Activated CD8-positive, alpha-beta memory T cell treated with anti-CD3 and anti-CD28 coated beads, Interleukin-2, amount 10 ng/mL, durations not matched to agents 7 days and 5 days (primary cell): ENCODE results near the gene KCNJ11. TPM values are rescaled to one million over a fixed set of nuclear protein-coding genes. Genes with fewer than 3 reads are reported as not detected.

ENCODE experiments used
- ATAC-seq: fragments of 150-1000 bp; cut with Tn5 transposase; one replicate; pipeline ENCODE4 v1.10.0; 2021; ENCODE audit warnings: moderate library complexity
- CTCF ChIA-PET: fragments of 350-600 bp; sonication (Branson Sonifier 250); formaldehyde crosslinking; loops from one replicate; lab custom pipeline; 2021; ENCODE audit warnings: antibody characterized with exemption; lab: Charles Lee
- DNase-seq: peaks from one replicate; pipeline ENCODE4 v3.0.0-alpha.2; 2020
- H3K27ac Mint-ChIP-seq: one replicate; pipeline ENCODE4 v1.8.0; 2021; ENCODE audit warnings: mild to moderate bottlenecking, mixed read lengths
- H3K27me3 Mint-ChIP-seq: one replicate; pipeline ENCODE4 v1.8.0; 2021; ENCODE audit warnings: mixed read lengths
- H3K36me3 Mint-ChIP-seq: one replicate; pipeline ENCODE4 v1.8.0; 2021; ENCODE audit warnings: mild to moderate bottlenecking, mixed read lengths
- H3K4me1 Mint-ChIP-seq: one replicate; pipeline ENCODE4 v1.8.0; 2021; ENCODE audit warnings: mixed read lengths
- H3K4me3 Mint-ChIP-seq: one replicate; pipeline ENCODE4 v1.8.0; 2021; ENCODE audit warnings: mild to moderate bottlenecking, moderate library complexity, mixed read lengths
- H3K9me3 Mint-ChIP-seq: one replicate; pipeline ENCODE4 v1.8.0; 2022; ENCODE audit warnings: low read depth, mixed read lengths
- total RNA-seq, 2 experiments: library from RNA; stranded (reverse); gene quantifications; one replicate each; pipeline ENCODE4 v1.2.3, GENCODE V29; 2021

The KCNJ11 gene
- total RNA-seq, 2 experiments from 2014 or later, result 0.66 to 0.99 TPM

GRCh38 chr11:17405232-17406005 lies 17.0 kb upstream of the KCNJ11 start:
- no peaks in the 10 kb centered on the region for H3K36me3 Mint-ChIP-seq
- no peak overlapping the region for H3K4me3 Mint-ChIP-seq
- no peak overlapping the region for H3K27ac Mint-ChIP-seq
- no peak for ATAC-seq
- H3K4me1 Mint-ChIP-seq, result peaks cover 6% of the 10 kb centered on the region
- H3K9me3 Mint-ChIP-seq, result no peaks in the 10 kb centered on the region
- no peaks in the 10 kb centered on the region for H3K27me3 Mint-ChIP-seq
- DNase-seq, result no peak
- CTCF ChIA-PET, result interaction anchor here (1.3 kb wide), 1 partner anchor 21 kb away, joined by 5 read pairs; no protein-coding TSS in a partner anchor

GRCh38 chr11:17403980-17404759 lies 15.7 kb upstream of the KCNJ11 start:
- CTCF ChIA-PET, result interaction anchor here (1.0 to 1.5 kb wide), 2 partner anchors 14 to 18 kb away, joined by 4 to 5 read pairs; no protein-coding TSS in a partner anchor
- DNase-seq, result no peak
- Mint-ChIP-seq H3K27me3 (peaks cover 4% of the 10 kb centered on the region), H3K4me1 (peaks cover 6% of the 10 kb centered on the region), H3K9me3 (no peaks in the 10 kb centered on the region), H3K4me3 (no peak overlapping the region), H3K27ac (no peak overlapping the region), H3K36me3 (no peaks in the 10 kb centered on the region)
- no peak for ATAC-seq

GRCh38 chr11:17402486-17402885 lies 14.0 kb upstream of the KCNJ11 start:
- DNase-seq (no peak), ATAC-seq (no peak)
- H3K4me3 Mint-ChIP-seq, result no peak overlapping the region
- CTCF ChIA-PET, result interaction anchor here (1.5 kb wide), 1 partner anchor 13 kb away, joined by 5 read pairs; no protein-coding TSS in a partner anchor
- H3K27ac Mint-ChIP-seq, result no peak overlapping the region
- H3K4me1 Mint-ChIP-seq, result peaks cover 6% of the 10 kb centered on the region
- H3K36me3 Mint-ChIP-seq, result no peaks in the 10 kb centered on the region
- no peaks in the 10 kb centered on the region for H3K9me3 Mint-ChIP-seq
- peaks cover 4% of the 10 kb centered on the region for H3K27me3 Mint-ChIP-seq

- Mint-ChIP-seq H3K9me3 (no peaks in the 10 kb centered on the region), H3K27me3 (peaks cover 4% of the 10 kb centered on the region), H3K36me3 (no peaks in the 10 kb centered on the region), H3K4me3 (no peak overlapping the region), H3K27ac (no peak overlapping the region), H3K4me1 (peaks cover 6% of the 10 kb centered on the region)
- DNase-seq (no peak), ATAC-seq (no peak)
- CTCF ChIA-PET, result no interaction called here
Measured at GRCh38 chr11:17401841-17402240, 13.4 kb upstream of the KCNJ11 start.

- Mint-ChIP-seq H3K9me3 (no peaks in the 10 kb centered on the region), H3K4me1 (peaks cover 6% of the 10 kb centered on the region), H3K36me3 (no peaks in the 10 kb centered on the region), H3K27ac (no peak overlapping the region), H3K4me3 (no peak overlapping the region), H3K27me3 (peaks cover 4% of the 10 kb centered on the region)
- DNase-seq, result no peak
- ATAC-seq, result no peak
- CTCF ChIA-PET, result interaction anchor here (1.2 kb wide), 1 partner anchor 104 kb away, joined by 3 read pairs; no protein-coding TSS in a partner anchor
Measured at GRCh38 chr11:17401316-17401715, 12.9 kb upstream of the KCNJ11 start.

GRCh38 chr11:17400048-17400775 lies 11.8 kb upstream of the KCNJ11 start:
- no peak for ATAC-seq
- peaks cover 4% of the 10 kb centered on the region for H3K27me3 Mint-ChIP-seq
- no peak overlapping the region for H3K4me3 Mint-ChIP-seq
- no peak for DNase-seq
- CTCF ChIA-PET, result interaction anchor here (1.2 kb wide), 2 partner anchors 12 to 105 kb away, joined by 3 read pairs; no protein-coding TSS in a partner anchor
- H3K9me3 Mint-ChIP-seq, result no peaks in the 10 kb centered on the region
- H3K4me1 Mint-ChIP-seq, result peaks cover 2% of the 10 kb centered on the region
- no peak overlapping the region for H3K27ac Mint-ChIP-seq
- no peaks in the 10 kb centered on the region for H3K36me3 Mint-ChIP-seq

GRCh38 chr11:17399236-17399635 lies 10.8 kb upstream of the KCNJ11 start:
- no peak overlapping the region for H3K27ac Mint-ChIP-seq
- no peaks in the 10 kb centered on the region for H3K9me3 Mint-ChIP-seq
- H3K36me3 Mint-ChIP-seq, result no peaks in the 10 kb centered on the region
- H3K4me1 Mint-ChIP-seq, result peaks cover 2% of the 10 kb centered on the region
- CTCF ChIA-PET, result no interaction called here
- H3K4me3 Mint-ChIP-seq, result no peak overlapping the region
- no peak for DNase-seq
- no peak for ATAC-seq
- H3K27me3 Mint-ChIP-seq, result peaks cover 4% of the 10 kb centered on the region

GRCh38 chr11:17397311-17398002 lies 9.0 kb upstream of the KCNJ11 start:
- Mint-ChIP-seq H3K27me3 (peaks cover 4% of the 10 kb centered on the region), H3K4me3 (no peak overlapping the region), H3K27ac (no peak overlapping the region), H3K9me3 (no peaks in the 10 kb centered on the region), H3K4me1 (peaks cover 2% of the 10 kb centered on the region), H3K36me3 (no peaks in the 10 kb centered on the region)
- DNase-seq, result no peak
- CTCF ChIA-PET, result interaction anchor here (1.7 kb wide), 1 partner anchor 14 kb away, joined by 5 read pairs; no protein-coding TSS in a partner anchor
- ATAC-seq, result no peak

- Mint-ChIP-seq H3K4me1 (peaks cover 2% of the 10 kb centered on the region), H3K36me3 (no peaks in the 10 kb centered on the region), H3K27me3 (peaks cover 4% of the 10 kb centered on the region), H3K27ac (no peak overlapping the region), H3K4me3 (no peak overlapping the region), H3K9me3 (no peaks in the 10 kb centered on the region)
- ATAC-seq (no peak), DNase-seq (no peak)
- CTCF ChIA-PET, result interaction anchor here (1.7 kb wide), 1 partner anchor 13 kb away, joined by 5 read pairs; no protein-coding TSS in a partner anchor
Measured at GRCh38 chr11:17396598-17397310, 8.3 kb upstream of the KCNJ11 start.

- H3K27ac Mint-ChIP-seq, result no peak overlapping the region
- peaks cover 1% of the 10 kb centered on the region for H3K4me1 Mint-ChIP-seq
- peaks cover 9% of the 10 kb centered on the region for H3K27me3 Mint-ChIP-seq
- no peaks in the 10 kb centered on the region for H3K9me3 Mint-ChIP-seq
- no peaks in the 10 kb centered on the region for H3K36me3 Mint-ChIP-seq
- CTCF ChIA-PET, result interaction anchor here (1.7 kb wide), 1 partner anchor 12 kb away, joined by 5 read pairs; no protein-coding TSS in a partner anchor
- H3K4me3 Mint-ChIP-seq, result no peak overlapping the region
- ATAC-seq (no peak), DNase-seq (no peak)
Measured at GRCh38 chr11:17395978-17396377, 7.5 kb upstream of the KCNJ11 start.

- no peak overlapping the region for H3K4me3 Mint-ChIP-seq
- CTCF ChIA-PET, result no interaction called here
Measured at GRCh38 chr11:17395554-17395961, 7.1 kb upstream of the KCNJ11 start.

GRCh38 chr11:17394743-17395390 lies 6.4 kb upstream of the KCNJ11 start:
- H3K27me3 Mint-ChIP-seq, result peaks cover 17% of the 10 kb centered on the region
- DNase-seq, result no peak
- no peaks in the 10 kb centered on the region for H3K9me3 Mint-ChIP-seq
- CTCF ChIA-PET, result no interaction called here
- no peaks in the 10 kb centered on the region for H3K36me3 Mint-ChIP-seq
- H3K4me3 Mint-ChIP-seq, result no peak overlapping the region
- no peak overlapping the region for H3K27ac Mint-ChIP-seq
- peaks cover 3% of the 10 kb centered on the region for H3K4me1 Mint-ChIP-seq
- no peak for ATAC-seq

More at GRCh38 chr11:17395554-17395961, 7.1 kb upstream of the KCNJ11 start:
- Mint-ChIP-seq H3K27ac (no peak overlapping the region), H3K9me3 (no peaks in the 10 kb centered on the region), H3K4me1 (no peaks in the 10 kb centered on the region), H3K27me3 (peaks cover 10% of the 10 kb centered on the region), H3K36me3 (no peaks in the 10 kb centered on the region)
- DNase-seq (no peak), ATAC-seq (no peak)
